Endodermal cell (in vitro differentiated cells): ENCODE measurements around the gene PPM1A. TPM values are rescaled to one million over a fixed set of nuclear protein-coding genes. Genes with fewer than 3 reads are reported as not detected.

Source experiments
- DNase-seq: peaks from one replicate; pipeline ENCODE4 v3.0.0-alpha.2; 2017
- H3K27ac ChIP-seq: 2 replicates; pipeline ENCODE4 v1.5.1; 2013; ENCODE audit warnings: mild to moderate bottlenecking, low read depth, low read length, moderate library complexity
- H3K27me3 ChIP-seq: 2 replicates; pipeline ENCODE4 v1.6.1; 2013; ENCODE audit warnings: mild to moderate bottlenecking, low read length, moderate library complexity; ENCODE audit not compliant: insufficient read depth, control insufficient read depth, poor library complexity, severe bottlenecking
- H3K36me3 ChIP-seq: 2 replicates; pipeline ENCODE4 v1.7.0; 2013; ENCODE audit warnings: mild to moderate bottlenecking, low read length, moderate library complexity; ENCODE audit not compliant: control insufficient read depth, insufficient read depth
- H3K4me1 ChIP-seq: one replicate; pipeline ENCODE4 v1.7.0; 2013; ENCODE audit warnings: low read length; ENCODE audit not compliant: control insufficient read depth, insufficient read depth
- H3K4me3 ChIP-seq: 2 replicates; pipeline ENCODE4 v1.5.1; 2013; ENCODE audit warnings: mild to moderate bottlenecking, low read length, moderate library complexity
- H3K9ac ChIP-seq: 2 replicates; pipeline ENCODE4 v1.6.1; 2013; ENCODE audit warnings: mild to moderate bottlenecking, low read length, moderate library complexity; ENCODE audit not compliant: poor library complexity, severe bottlenecking; ENCODE audit errors: extremely low read depth
- H3K9me3 ChIP-seq: 2 replicates; pipeline ENCODE4 v1.6.1; 2013; ENCODE audit warnings: mild to moderate bottlenecking, low read length, moderate library complexity; ENCODE audit not compliant: control insufficient read depth
- H3K27ac Mint-ChIP-seq: 2 replicates; pipeline ENCODE4 v1.8.0; 2020; ENCODE audit warnings: mixed read lengths
- H3K27me3 Mint-ChIP-seq: 2 replicates; pipeline ENCODE4 v1.8.0; 2021; ENCODE audit warnings: mild to moderate bottlenecking, mixed read lengths; ENCODE audit not compliant: insufficient read depth
- H3K36me3 Mint-ChIP-seq: 2 replicates; pipeline ENCODE4 v1.8.0; 2020; ENCODE audit warnings: low read depth, mixed read lengths
- H3K4me1 Mint-ChIP-seq: 2 replicates; pipeline ENCODE4 v1.8.0; 2020; ENCODE audit warnings: mixed read lengths
- H3K4me3 Mint-ChIP-seq: 2 replicates; pipeline ENCODE4 v1.8.0; 2020; ENCODE audit warnings: mild to moderate bottlenecking, moderate library complexity, mixed read lengths
- H3K9me3 Mint-ChIP-seq: 2 replicates; pipeline ENCODE4 v1.8.0; 2020; ENCODE audit warnings: mild to moderate bottlenecking, mixed read lengths
- CTCF ChIP-seq: fragments of 200-600 bp; sonication (generic); conservative IDR thresholded peaks from 2 replicates; pipeline ENCODE4 v1.5.0; 2021; ENCODE audit warnings: antibody characterized with exemption, mild to moderate bottlenecking
- WGBS, 2 experiments: methylation state at CpG; one replicate each; pipeline versions ENCODE4 v1.1.5 to v1.1.7; 2013; ENCODE audit warnings: missing lambda C conversion rate in 2 of 2, mixed read lengths in 1 of 2; ENCODE audit not compliant: insufficient coverage in 1 of 2, insufficient read length in 1 of 2; 5-methylcytosine and 5-hydroxymethylcytosine counted together
- total RNA-seq, 2 donors: library from RNA; stranded (reverse); fragmentation: NEBNext Ultra II Directional in 1 of 2; extraction: Animal tissue kit (Norgen Biotek cat#: 25700) in 1 of 2; gene quantifications; 2 replicates in 1 of 2; 3 replicates in 1 of 2; pipeline ENCODE4 v1.2.1, GENCODE V29; 2021

PPM1A gene
- total RNA-seq, 2 donors from 2014 or later: 38.9 to 42.9 TPM

- 60 to 79% methylated on average over 1 to 2 of the region's 2 CpGs for WGBS, 2 experiments
- Histone ChIP-seq H3K27ac (no peak overlapping the region), H3K9me3 (no peaks in the 10 kb centered on the region), H3K27me3 (no peaks in the 10 kb centered on the region), H3K4me3 (no peak overlapping the region), H3K9ac (no peak overlapping the region), H3K36me3 (no peaks in the 10 kb centered on the region), H3K4me1 (no peaks in the 10 kb centered on the region)
- no peak for DNase-seq
- peaks cover 21% of the 10 kb centered on the region for H3K4me1 Mint-ChIP-seq
- H3K27me3 Mint-ChIP-seq: no peaks in the 10 kb centered on the region
- no peak overlapping the region for H3K4me3 Mint-ChIP-seq
- H3K9me3 Mint-ChIP-seq: no peaks in the 10 kb centered on the region
- H3K36me3 Mint-ChIP-seq: no peaks in the 10 kb centered on the region
- TF ChIP-seq CTCF: no peak
- no peak overlapping the region for H3K27ac Mint-ChIP-seq
Observed at GRCh38 chr14:60245380-60246177, 3.4 kb upstream of the PPM1A start.

- TF ChIP-seq CTCF: no peak
- Histone ChIP-seq H3K4me3 (peak overlapping the region; percentile 88), H3K27ac (peak overlapping the region; percentile 94), H3K9ac (peak overlapping the region; percentile 96), H3K27me3 (no peaks in the 10 kb centered on the region), H3K9me3 (no peaks in the 10 kb centered on the region), H3K36me3 (no peaks in the 10 kb centered on the region), H3K4me1 (peaks cover 4% of the 10 kb centered on the region)
- H3K36me3 Mint-ChIP-seq: no peaks in the 10 kb centered on the region
- WGBS, 2 experiments: 7 to 11% methylated on average over 14 to 27 of the region's 27 CpGs
- DNase-seq: peak; percentile 95
- peak overlapping the region; percentile 83 for H3K4me3 Mint-ChIP-seq
- no peaks in the 10 kb centered on the region for H3K27me3 Mint-ChIP-seq
- peaks cover 42% of the 10 kb centered on the region for H3K4me1 Mint-ChIP-seq
- H3K27ac Mint-ChIP-seq: peak overlapping the region; percentile 100
- H3K9me3 Mint-ChIP-seq: no peaks in the 10 kb centered on the region
Observed at GRCh38 chr14:60247994-60248696, 876 bp upstream of the PPM1A start.

GRCh38 chr14:60249321-60250256, 568 bp downstream of the PPM1A start:
- Histone ChIP-seq H3K36me3 (no peaks in the 10 kb centered on the region), H3K9me3 (no peaks in the 10 kb centered on the region), H3K4me1 (peaks cover 8% of the 10 kb centered on the region), H3K27ac (peak overlapping the region; percentile 87), H3K9ac (peak overlapping the region; percentile 85), H3K27me3 (no peaks in the 10 kb centered on the region), H3K4me3 (peak overlapping the region; percentile 93)
- Mint-ChIP-seq H3K27ac (peak overlapping the region; percentile 78), H3K36me3 (no peaks in the 10 kb centered on the region), H3K4me3 (peak overlapping the region; percentile 83), H3K27me3 (no peaks in the 10 kb centered on the region), H3K9me3 (no peaks in the 10 kb centered on the region), H3K4me1 (peaks cover 49% of the 10 kb centered on the region)
- no peak for TF ChIP-seq CTCF
- WGBS, 2 experiments: 0 to 1% methylated on average over 31 to 100 of the region's 107 CpGs
- DNase-seq: peak; percentile 92
